ENCODE results near the gene PPFIA2. TPM values are rescaled to one million over a fixed set of nuclear protein-coding genes. Genes with fewer than 3 reads are reported as not detected.

The PPFIA2 gene
- polyA plus RNA-seq, 1 donor from 2014 or later, result 65.3 TPM

GRCh38 chr12:81412940-81413339 lies 346.2 kb downstream of the PPFIA2 start:
- no peak overlapping the region for H3K4me3 ChIP-seq (ENCODE audit: low read length)
- no peak overlapping the region for H2AFZ ChIP-seq (ENCODE audit: low read depth, low read length)
- H3K36me3 ChIP-seq (ENCODE audit: insufficient read depth, low read length), result no peaks in the 10 kb centered on the region
- no peaks in the 10 kb centered on the region for H3K79me2 ChIP-seq (replicated peaks; ENCODE audit: insufficient read depth, low read length)
- H3K9me3 ChIP-seq (ENCODE audit: low read length), result no peaks in the 10 kb centered on the region
- no peaks in the 10 kb centered on the region for H3K27me3 ChIP-seq (ENCODE audit: insufficient read depth, low read depth, low read length)
- no peaks in the 10 kb centered on the region for H4K20me1 ChIP-seq (ENCODE audit: insufficient read depth)
- no peaks in the 10 kb centered on the region for H3K9me2 ChIP-seq (ENCODE audit: insufficient read depth, low read length)
- no peak overlapping the region for H3K9ac ChIP-seq (ENCODE audit: low read length)
- H3K27ac ChIP-seq (ENCODE audit: low read length), result no peak overlapping the region
- no peaks in the 10 kb centered on the region for H3F3A ChIP-seq (ENCODE audit: insufficient read depth, low read length, poor library complexity, severe bottlenecking)
- TF ChIP-seq POLR2AphosphoS5 (IDR thresholded peaks at IDR 0.05) (no peak), RAD21 (conservative IDR thresholded peaks at IDR 0.05) (no peak), EP300 (conservative IDR thresholded peaks at IDR 0.05; ENCODE audit: poor library complexity, severe bottlenecking) (no peak), SMC3 (conservative IDR thresholded peaks at IDR 0.05; ENCODE audit: poor library complexity) (no peak), MXI1 (conservative IDR thresholded peaks at IDR 0.05; ENCODE audit: poor library complexity, severe bottlenecking) (no peak), TAF1 (IDR thresholded peaks at IDR 0.05; ENCODE audit: low read depth) (no peak), EZH2 (IDR thresholded peaks at IDR 0.05; ENCODE audit: borderline replicate concordance, insufficient read depth, low read length, poor library complexity, severe bottlenecking) (no peak), REST (IDR thresholded peaks at IDR 0.05; ENCODE audit: borderline replicate concordance) (no peak)
- TF ChIP-seq, protein P1, sequence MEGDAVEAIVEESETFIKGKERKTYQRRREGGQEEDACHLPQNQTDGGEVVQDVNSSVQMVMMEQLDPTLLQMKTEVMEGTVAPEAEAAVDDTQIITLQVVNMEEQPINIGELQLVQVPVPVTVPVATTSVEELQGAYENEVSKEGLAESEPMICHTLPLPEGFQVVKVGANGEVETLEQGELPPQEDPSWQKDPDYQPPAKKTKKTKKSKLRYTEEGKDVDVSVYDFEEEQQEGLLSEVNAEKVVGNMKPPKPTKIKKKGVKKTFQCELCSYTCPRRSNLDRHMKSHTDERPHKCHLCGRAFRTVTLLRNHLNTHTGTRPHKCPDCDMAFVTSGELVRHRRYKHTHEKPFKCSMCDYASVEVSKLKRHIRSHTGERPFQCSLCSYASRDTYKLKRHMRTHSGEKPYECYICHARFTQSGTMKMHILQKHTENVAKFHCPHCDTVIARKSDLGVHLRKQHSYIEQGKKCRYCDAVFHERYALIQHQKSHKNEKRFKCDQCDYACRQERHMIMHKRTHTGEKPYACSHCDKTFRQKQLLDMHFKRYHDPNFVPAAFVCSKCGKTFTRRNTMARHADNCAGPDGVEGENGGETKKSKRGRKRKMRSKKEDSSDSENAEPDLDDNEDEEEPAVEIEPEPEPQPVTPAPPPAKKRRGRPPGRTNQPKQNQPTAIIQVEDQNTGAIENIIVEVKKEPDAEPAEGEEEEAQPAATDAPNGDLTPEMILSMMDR (IDR thresholded peaks at IDR 0.05; ENCODE audit: poor library complexity, severe bottlenecking), result no peak
- H3K4me2 ChIP-seq (ENCODE audit: low read length), result no peak overlapping the region

GRCh38 chr12:81403348-81403747 lies 355.8 kb downstream of the PPFIA2 start:
- no peaks in the 10 kb centered on the region for H4K20me1 ChIP-seq (ENCODE audit: insufficient read depth)
- TF ChIP-seq MXI1 (conservative IDR thresholded peaks at IDR 0.05; ENCODE audit: poor library complexity, severe bottlenecking), result no peak
- no peak for TF ChIP-seq REST (IDR thresholded peaks at IDR 0.05; ENCODE audit: borderline replicate concordance)
- TF ChIP-seq EP300 (conservative IDR thresholded peaks at IDR 0.05; ENCODE audit: poor library complexity, severe bottlenecking), result no peak
- TF ChIP-seq, protein P1 (IDR thresholded peaks at IDR 0.05; ENCODE audit: poor library complexity, severe bottlenecking), result no peak
- no peak overlapping the region for H3K9ac ChIP-seq (ENCODE audit: low read length)
- no peaks in the 10 kb centered on the region for H3K9me3 ChIP-seq (ENCODE audit: low read length)
- no peaks in the 10 kb centered on the region for H3K36me3 ChIP-seq (ENCODE audit: insufficient read depth, low read length)
- no peak overlapping the region for H2AFZ ChIP-seq (ENCODE audit: low read depth, low read length)
- no peak overlapping the region for H3K4me3 ChIP-seq (ENCODE audit: low read length)
- no peaks in the 10 kb centered on the region for H3K9me2 ChIP-seq (ENCODE audit: insufficient read depth, low read length)
- no peaks in the 10 kb centered on the region for H3K79me2 ChIP-seq (replicated peaks; ENCODE audit: insufficient read depth, low read length)
- H3K27ac ChIP-seq (ENCODE audit: low read length), result no peak overlapping the region
- no peak overlapping the region for H3K4me2 ChIP-seq (ENCODE audit: low read length)
- no peaks in the 10 kb centered on the region for H3F3A ChIP-seq (ENCODE audit: insufficient read depth, low read length, poor library complexity, severe bottlenecking)
- H3K27me3 ChIP-seq (ENCODE audit: insufficient read depth, low read depth, low read length), result no peaks in the 10 kb centered on the region

Data from neural cell (in vitro differentiated cells).